HG03432 (cell line): Measurements from ENCODE around the gene SLC19A3.
"Not testable (repeated sequence)": the region's sequence is repeated elsewhere in the genome, so short reads cannot be mapped to it uniquely, and the experiment has no call there.

Source experiments
- ATAC-seq: cut with Tn5 transposase; IDR thresholded peaks from one replicate; pipeline ENCODE4 v1.9.1; 2021; ENCODE audit warnings: mild to moderate bottlenecking, moderate library complexity; ENCODE audit not compliant: unreplicated experiment

SLC19A3 gene

DNA sequence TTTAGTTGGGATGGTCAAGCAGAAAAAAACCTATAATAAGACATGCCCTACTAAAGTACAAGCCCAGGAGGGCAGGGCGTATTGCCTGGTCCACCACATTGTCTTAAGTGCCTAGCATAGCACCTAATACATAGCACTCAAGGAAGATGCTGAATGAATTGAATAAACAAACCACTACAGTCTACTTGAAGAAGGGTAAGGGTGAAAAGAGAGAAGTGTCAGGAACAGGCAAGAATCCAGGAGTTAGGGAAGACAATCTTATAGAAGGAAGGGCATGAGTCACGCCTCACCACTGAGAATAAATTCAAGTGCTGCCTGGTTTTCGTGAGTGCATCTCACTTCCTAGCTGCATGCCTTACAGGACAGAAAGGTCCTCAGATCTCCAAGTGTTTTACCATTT, 13.9 kb downstream of the SLC19A3 start:
- ATAC-seq = no peak

DNA sequence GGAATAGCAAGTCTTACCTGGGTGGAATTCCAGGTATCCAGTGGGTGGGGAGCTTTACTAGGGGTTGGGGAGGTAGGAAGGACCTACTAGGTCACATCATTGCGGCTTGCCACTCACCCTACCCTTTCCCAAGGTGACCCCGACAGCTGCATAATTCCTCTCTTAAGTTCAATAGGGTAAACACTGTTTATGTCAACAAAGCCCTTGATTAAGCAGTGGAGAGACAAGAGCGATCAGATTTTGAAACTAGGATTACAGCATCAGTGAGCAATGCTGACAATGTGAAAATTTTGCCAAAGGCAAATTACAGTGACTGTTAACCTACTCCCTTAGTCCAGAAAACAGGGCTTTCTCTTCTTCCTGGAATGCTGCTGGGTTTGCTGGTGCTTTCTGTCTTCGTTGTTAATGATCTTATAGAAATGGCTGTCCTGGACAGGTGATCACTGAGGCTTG, 14.5 kb downstream of the SLC19A3 start:
- ATAC-seq = no peak

DNA sequence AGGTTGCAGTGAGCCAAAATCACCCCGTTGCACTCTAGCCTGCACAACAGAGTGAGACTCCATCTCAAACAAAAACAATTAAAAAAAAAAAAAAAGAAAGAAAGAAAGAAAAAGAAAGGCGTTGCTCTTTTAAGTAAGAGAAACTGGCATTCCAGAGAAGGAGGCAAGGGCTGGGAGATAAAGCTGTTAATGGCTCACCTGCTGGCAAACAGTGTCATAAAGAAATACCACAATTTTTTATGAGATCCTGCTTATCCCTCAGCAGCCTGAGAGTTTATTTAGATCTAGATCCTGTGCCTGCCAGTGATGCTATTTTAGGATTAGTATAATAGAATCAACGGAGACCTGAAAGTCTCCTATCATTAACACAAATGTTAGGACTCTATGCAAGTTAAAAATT, 16.3 kb downstream of the SLC19A3 start:
- ATAC-seq = no peak

DNA sequence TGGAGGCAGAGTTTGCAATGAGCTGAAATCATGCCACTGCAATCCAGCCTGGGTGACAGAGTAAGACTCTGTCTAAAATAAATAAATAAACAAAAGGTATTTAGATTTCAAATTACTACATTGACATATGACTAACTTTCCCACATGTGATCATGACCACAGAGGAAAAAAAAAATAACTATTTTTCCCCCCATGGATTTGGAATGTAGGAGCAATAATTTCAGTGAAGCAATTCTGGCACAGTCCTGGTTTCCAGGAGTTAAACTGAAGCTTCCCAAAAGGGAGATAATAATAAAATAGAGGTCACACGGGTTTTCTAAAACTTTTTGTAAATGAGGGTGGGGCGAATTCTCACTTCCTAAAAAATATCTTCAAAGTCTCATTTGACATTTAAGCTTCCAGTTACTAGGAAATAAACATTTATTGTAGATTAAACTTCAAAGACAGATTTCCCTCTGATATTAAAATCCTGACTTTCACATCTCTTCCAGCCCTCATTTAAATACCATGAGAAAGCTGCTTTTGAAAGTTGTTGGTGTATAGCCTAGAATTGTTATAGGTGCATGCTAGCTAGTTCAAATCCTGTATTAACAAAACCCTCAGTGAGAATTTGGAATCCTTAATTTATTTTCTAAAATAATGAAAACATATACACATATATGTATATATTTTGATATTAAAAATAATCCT, 20.7 kb downstream of the SLC19A3 start:
- no peak for ATAC-seq

DNA sequence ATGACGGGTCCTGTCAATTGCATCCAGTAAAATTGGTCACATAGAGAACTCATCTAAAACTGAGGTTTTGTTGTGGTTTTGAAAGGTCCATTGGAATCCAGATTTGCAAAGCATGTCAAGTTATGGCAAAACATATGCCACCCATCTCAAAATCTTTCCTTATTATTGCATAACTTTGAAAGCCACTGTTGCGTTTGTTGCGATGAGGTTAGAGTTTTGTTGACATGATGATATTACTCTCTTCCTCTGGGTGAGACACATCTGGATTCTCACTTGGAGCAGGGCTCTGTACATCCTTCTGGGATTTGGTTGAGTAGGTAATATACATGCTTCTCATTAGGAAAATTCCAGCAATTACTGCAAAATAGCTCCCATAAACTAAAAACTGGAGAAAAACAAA, 30.6 kb downstream of the SLC19A3 start:
- no peak for ATAC-seq

DNA sequence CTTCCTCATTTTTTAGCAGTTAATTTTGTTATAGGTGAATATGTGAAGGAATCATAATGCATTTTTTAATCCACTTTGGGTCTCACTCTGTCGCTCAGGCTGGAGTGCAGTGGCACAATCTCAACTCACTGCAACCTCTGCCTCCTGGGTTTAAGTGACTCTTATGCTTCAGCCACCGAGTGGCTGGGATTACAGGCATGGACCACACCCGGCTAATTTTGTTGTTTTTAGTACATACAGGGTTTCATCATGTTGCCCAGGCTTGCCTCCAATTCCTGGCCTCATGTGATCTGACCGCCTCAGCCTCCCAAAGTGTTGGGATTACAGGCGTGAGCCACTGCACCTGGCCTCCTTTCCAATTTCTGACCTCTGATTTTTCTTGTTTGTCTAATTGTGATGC, 33.6 kb downstream of the SLC19A3 start:
- ATAC-seq = no peak

DNA sequence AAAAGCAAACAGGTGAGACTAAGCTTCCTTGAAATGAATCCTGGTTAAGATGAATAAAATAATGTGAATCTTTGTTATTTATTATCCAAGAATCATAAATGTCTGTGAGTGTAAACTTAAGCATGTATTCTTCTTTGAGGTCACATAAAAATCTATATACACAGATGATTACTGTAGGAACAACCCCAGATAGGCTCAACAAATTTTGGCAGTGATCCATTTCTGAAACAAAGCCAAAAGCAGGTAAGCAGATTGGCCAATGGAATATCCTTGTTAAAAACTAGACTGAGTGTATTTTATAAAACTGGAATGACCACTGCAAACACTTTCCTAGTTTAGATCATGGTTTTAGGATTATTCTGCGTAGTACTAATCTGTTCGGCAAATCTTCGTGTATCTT, 39.9 kb downstream of the SLC19A3 start:
- no peak for ATAC-seq

DNA sequence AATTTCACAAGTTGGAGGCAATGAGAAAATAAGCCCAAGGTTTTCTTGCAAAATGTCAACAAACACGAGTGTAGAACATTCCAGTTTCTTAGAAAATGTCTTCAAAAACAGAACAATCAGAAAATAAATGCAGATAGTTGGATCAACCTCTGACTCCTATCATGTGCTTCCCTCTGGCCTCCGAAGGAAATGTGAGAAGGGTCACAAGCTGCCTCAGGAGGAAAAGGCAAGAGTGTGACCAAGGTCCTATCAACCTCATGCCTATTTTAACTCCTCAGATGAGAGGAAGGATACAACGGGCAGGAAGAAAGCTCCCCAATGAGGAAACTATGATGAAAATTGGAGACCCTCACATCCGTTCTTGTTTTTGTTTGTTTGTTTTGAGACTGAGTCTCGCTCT, 43.3 kb downstream of the SLC19A3 start:
- no peak for ATAC-seq

DNA sequence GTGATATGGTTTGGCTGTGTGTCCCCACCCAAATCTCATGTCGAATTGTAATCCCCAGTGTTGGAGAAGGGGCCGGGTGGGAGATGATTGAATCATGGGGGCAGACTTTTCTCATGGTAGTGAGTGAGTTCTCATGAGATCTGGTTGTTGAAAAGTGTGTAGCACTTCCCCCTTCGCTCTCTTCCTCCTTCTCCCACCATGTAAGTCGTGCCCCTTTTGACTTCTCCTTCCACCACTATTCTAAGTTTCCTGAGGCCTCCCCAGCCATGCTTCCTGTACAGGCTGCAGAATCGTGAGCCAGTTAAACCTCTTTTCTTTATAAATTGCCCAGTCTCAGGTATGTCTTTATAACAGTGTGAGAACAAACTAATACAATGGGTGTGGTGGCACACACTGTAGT, 44.2 kb downstream of the SLC19A3 start:
- not testable (repeated sequence) for ATAC-seq

DNA sequence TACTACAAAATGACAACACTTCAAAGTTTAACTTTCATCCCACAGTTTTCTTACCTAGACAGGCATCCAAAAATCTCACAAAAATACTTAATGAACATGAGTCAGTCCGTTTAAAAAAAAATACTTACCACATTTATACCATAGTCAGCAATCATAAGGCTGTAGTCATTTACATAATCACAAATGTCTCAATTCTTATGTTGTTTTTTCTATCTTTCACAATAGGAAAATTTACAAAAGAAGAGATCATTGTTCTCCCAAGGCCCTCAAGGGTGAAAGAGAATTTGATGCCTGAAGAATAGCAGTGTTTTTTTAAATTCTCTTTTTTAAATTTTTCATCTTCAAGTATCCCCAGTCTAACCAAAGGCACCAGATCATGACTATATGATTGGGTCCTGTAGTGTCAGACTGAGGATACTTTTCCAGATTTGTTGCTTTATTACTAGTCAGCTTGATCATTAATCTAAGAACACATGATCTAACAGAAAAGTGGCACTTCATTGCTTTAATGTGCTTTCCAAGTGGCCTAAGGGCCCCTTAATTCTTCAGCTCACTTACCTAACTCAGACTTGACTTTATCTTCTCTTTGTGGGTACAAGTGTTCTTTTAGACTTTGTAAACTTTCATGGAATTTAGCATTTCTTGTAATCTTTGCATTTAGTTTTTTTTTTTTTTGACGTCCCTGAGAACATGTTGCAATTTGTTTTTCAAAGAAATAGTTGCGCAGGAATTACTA, 46.5 kb downstream of the SLC19A3 start:
- ATAC-seq = no peak

DNA sequence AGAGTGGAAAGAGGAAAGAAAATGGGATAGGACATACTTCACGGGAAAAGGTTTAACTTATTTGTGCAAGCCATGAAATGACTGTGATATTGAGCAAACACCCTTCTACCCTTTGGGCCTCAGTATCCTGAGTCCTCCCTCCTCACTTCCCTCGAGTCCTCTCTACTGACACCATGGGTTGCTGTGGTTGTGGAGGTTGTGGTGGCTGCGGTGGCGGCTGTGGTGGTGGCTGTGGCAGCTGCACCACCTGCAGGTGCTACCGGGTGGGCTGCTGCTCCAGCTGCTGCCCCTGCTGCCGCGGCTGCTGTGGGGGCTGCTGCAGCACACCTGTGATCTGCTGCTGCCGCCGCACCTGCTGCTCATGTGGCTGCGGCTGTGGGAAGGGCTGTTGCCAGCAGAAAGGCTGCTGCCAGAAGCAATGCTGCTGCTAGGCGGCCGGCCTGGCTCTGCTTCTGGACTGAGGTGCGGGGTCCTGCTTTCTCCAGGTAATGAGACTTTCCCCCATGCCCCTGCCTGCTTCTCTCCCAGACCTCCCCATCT, 51.1 kb downstream of the SLC19A3 start, which contains the start of gene SCYGR5:
Gene SCYGR5, plus strand, starts transcription at position 174 of the 540 bp plus-strand sequence. Its CDS starts 0 bp downstream, at position 174.
- not testable (repeated sequence) for ATAC-seq

DNA sequence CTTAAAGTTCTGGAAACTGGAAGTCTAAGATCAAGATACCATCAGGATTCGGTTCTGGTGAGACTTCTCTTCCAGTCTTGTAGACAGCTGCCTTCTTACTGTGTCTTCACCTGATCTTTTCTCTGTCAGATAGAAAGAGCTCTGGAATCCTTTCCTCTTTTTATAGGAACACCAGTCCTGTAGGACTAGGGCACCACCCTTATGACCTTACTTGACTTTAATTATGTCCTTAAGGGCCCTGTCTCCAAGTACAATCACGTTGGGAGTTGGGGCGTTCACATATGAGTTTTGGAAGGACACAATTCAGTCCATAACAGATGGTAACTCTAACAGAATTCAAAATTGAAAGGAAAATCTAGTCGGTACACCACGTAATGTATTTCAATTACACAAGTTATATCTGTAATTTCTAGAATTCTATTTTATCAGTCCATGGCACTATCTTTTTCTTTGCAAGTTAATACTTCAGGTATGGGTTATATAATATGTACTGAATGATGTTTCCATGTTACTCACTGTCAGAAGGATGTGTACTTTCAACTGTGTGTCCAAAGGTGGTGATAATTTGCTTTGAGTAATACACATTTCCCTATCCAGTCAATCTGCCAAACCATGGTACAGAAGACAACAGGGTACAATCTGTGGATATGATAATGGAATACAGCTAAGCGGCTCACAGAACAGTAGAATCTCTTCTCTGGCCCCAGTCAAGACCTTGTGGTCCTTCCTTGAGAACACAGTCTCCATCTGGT, 52.5 kb downstream of the SLC19A3 start:
- ATAC-seq = no peak

DNA sequence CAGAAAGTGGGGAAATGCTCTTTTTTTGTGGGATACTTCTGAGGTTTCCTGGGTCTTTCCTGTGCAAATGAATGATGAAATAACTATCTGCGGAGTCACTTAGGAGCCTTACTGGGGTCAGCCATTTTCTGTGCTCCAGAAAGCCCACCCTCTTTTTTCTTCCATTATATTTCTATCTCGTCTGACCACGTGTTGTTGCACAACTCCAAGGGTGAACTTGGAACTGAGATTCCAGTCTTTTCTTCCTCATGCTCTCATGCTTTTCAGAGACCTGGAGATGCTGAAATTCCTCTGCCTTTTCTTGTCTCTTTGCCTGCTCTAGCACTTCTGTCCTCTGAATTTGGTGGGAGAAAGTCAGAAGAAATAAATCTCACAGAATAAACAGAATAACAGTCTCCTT, 56.0 kb downstream of the SLC19A3 start:
- ATAC-seq = no peak

DNA sequence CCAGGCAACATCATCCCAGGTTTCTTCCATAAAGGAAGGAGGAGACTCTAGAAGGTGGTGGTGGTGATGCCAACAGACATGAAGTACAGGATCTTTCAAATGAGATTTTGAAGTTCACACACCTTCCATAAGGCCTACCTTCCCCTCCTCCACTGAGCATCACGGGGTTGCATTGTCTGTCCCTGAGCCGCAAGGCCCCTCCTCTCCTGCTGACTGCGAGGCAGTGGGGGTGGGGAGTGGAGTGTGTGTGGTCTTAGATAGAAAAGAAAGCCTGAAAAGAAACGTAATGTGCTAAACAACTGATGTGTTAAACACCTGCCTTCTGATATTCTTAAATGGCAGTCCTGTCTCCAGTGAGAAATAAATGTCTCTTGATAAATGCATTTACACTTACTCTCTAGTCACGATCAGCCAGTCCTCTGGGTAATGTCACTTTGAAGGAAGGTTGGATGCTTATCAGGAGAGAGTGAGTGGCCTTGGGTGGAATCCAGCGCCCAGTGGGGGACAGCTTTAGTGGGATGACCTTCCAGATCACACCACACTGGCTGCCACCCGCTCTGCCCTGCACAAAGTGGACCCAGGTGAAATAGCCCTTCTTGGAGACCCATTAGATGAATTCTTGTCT, 56.7 kb downstream of the SLC19A3 start:
- ATAC-seq = no peak

DNA sequence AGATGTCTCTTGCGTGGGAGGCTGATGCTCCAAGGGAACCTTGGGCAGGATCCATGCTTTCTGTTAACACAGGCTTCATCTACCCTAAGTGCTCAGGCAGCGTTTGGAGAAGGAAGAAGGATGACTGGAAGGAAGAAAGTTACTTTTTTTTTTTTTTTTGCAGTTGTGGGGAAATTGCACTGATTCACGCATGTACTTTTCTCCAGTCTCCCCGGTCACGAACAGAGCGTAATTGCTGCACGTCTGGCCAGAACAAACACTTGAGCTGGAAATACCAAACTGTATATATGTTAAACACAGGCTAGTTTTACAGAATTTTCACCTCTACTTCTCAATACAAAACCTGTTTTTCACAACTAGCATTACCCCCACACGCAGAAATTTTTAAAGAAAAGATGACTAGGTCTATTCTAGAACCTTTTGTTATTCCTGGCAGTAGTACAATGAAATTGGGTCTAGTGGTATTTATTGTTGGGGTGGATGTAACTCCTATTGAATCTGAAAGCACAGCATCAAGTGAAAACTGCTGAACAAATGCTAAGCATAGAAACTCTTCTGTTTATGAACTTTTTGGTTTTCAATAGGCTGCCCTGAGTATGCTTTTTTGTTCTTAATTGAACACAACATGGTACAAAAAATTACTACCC, 60.5 kb downstream of the SLC19A3 start:
- no peak for ATAC-seq

DNA sequence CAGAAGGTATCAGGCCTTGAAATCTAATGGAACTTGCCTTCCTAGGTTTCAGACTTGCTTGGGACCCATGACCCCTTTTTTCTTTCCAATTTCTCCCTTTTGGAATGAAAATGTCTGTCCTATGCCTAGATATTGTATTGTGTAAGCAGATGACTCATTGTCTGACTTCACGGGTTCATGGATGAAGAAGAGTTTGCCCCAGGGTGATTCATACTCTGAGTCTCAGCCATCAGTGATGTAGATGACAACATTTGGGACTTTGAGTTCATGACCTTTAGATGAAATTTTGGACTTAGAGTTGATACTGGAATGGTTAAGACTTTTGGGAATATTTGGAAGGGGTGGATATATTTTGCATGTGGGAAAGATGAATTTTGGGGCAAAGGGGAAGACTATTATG, 62.4 kb downstream of the SLC19A3 start:
- peak; percentile 46 for ATAC-seq

DNA sequence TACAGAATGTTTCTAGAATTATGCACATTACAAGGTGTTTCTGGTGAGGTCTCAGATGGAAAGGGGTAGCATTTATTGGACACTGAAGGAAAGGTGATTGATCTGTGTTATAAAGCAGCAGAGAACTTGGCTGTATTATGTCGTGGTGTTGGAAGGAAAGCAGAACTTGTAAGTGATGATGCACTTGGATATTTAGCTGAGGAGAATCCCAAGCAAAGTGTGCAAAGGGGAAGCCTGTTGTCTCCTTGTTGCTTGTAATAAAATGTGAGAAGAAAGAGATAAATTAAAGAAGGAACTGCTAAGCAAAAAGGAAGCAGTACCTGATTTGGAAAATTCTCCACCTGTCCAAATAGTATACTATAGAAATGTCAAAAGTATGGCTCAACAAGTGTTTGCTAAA, 63.4 kb downstream of the SLC19A3 start:
- no peak for ATAC-seq

DNA sequence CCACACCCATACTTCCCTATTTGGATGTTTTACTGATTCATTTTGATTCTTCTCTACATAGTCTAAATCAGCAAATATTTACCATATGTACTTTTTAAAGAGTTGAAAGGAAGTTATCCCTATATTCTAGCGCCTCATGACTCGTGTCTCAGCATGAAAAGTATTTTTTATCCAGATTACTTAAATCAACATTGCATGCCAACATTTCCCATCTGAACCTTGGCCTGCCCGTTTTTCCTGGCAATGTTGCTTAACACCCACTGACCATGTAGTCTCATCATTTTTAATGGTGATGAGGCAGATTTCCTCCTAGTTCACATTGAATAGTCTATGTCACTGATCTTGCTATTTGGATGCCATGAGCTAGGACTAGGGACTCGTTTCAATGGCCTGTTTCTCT, 64.4 kb downstream of the SLC19A3 start:
- no peak for ATAC-seq

DNA sequence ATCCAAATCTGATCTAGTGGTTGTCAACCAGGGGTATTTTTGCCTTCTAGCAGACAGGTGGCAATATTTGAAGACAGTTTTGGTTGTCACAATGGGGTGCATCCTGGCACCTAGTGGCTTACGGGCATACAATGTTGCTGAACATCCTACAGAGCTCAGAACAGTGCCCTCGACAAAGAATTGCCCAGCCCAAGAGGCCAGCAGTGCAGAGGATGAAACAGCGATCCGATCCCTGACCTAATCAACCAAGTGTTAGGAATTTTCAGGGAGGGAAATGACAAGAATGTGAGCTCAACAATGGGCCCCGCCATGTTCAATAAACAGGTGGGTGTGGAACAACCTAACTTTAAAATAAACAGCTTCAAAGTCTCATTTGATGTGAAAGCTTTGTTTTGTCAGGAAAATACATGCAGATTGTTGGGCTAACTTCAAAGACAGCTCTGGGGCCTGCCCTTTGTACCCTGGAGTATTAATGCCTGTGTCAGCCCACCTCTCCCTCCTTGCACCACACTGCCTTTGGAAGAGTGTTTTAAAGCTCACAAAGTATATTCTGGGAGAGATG, 73.8 kb downstream of the SLC19A3 start:
- no peak for ATAC-seq

DNA sequence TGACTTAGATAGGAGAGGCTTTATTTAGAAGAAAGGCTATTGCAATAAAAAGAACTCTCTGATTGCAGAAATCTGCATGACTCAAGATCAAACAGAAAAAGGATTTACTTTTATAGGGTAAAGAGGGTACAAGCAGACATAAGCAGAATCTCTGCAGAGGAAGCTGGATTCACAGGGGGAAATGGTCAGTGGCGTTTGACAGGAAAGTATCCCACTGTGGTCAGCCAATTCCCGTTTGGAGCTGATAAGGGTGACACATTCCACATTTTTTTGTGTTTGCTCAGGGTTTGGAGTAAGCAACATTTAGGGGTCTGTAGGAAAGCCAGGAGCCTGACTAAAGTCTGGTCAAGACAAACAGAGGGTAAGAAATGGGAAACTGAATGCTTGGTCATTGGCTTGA, 75.2 kb downstream of the SLC19A3 start:
- ATAC-seq = no peak
